Natural killer cell (primary cell): ENCODE measurements around the gene ENAH. TPM values are rescaled to one million over a fixed set of nuclear protein-coding genes. Genes with fewer than 3 reads are reported as not detected.

Source experiments
- ATAC-seq, 3 donors: fragments of 150-1000 bp in 2 of 3; fragments of 200-7000 bp in 1 of 3; cut with Tn5 transposase; 1 replicate in 1 of 3; 2 replicates in 2 of 3; pipeline ENCODE4 v1.10.0; 2021; ENCODE audit warnings: mild to moderate bottlenecking in 2 of 3, moderate library complexity in 2 of 3
- DNase-seq, 2 donors: peaks; one replicate each; pipeline versions ENCODE4 v3.0.0 to v3.0.0-alpha.2; 2013 to 2021; ENCODE audit warnings: mixed read lengths in 1 of 2
- H3K27ac ChIP-seq: one replicate; pipeline ENCODE4 v1.5.1; 2013; ENCODE audit warnings: mild to moderate bottlenecking, low read length
- H3K27me3 ChIP-seq: one replicate; pipeline ENCODE4 v1.6.1; 2013; ENCODE audit warnings: low read length; ENCODE audit not compliant: control insufficient read depth, insufficient read depth
- H3K36me3 ChIP-seq: one replicate; pipeline ENCODE4 v1.6.1; 2013; ENCODE audit warnings: low read length; ENCODE audit not compliant: control insufficient read depth, insufficient read depth
- H3K4me1 ChIP-seq: one replicate; pipeline ENCODE4 v1.6.1; 2013; ENCODE audit warnings: low read length; ENCODE audit not compliant: control insufficient read depth, insufficient read depth
- H3K4me3 ChIP-seq: one replicate; pipeline ENCODE4 v1.5.1; 2013; ENCODE audit warnings: low read length
- H3K9me3 ChIP-seq: one replicate; pipeline ENCODE4 v1.6.1; 2013; ENCODE audit warnings: low read length; ENCODE audit not compliant: control insufficient read depth, insufficient read depth
- H3K27ac Mint-ChIP-seq, 2 donors: one replicate each; pipeline ENCODE4 v1.8.0; 2022; ENCODE audit warnings: mild to moderate bottlenecking in 2 of 2, mixed read lengths in 2 of 2, moderate library complexity in 1 of 2
- H3K27me3 Mint-ChIP-seq, 2 donors: one replicate each; pipeline ENCODE4 v1.8.0; 2022; ENCODE audit warnings: low read depth in 2 of 2, mixed read lengths in 2 of 2
- H3K36me3 Mint-ChIP-seq: one replicate; pipeline ENCODE4 v1.8.0; 2022; ENCODE audit warnings: mixed read lengths
- H3K4me1 Mint-ChIP-seq, 2 donors: one replicate each; pipeline ENCODE4 v1.8.0; 2022; ENCODE audit warnings: mixed read lengths in 2 of 2
- H3K4me3 Mint-ChIP-seq: one replicate; pipeline ENCODE4 v1.8.0; 2022; ENCODE audit warnings: mild to moderate bottlenecking, moderate library complexity, mixed read lengths
- H3K9me3 Mint-ChIP-seq, 2 donors: one replicate each; pipeline ENCODE4 v1.8.0; 2022; ENCODE audit warnings: mixed read lengths in 2 of 2
- CTCF ChIP-seq: fragments of 200-600 bp; IDR thresholded peaks from one replicate; pipeline ENCODE4 v1.8.0; 2022; ENCODE audit warnings: antibody characterized with exemption
- WGBS: methylation state at CpG from one replicate; pipeline ENCODE4 v1.1.7; 2013; ENCODE audit warnings: missing lambda C conversion rate; ENCODE audit not compliant: insufficient coverage; 5-methylcytosine and 5-hydroxymethylcytosine counted together
- intact Hi-C: fragments of 100-400 bp; cut with micrococcal nuclease; formaldehyde crosslinking; loops from one replicate; pipeline ENCODE4 v1.14.2; 2022
- total RNA-seq, 4 donors: library from RNA; stranded (reverse); fragments of 120-200 nt in 1 of 4; gene quantifications; one replicate each; pipeline versions ENCODE4 v1.2.3 to v1.2.4, GENCODE V29; 2013 to 2022

ENAH gene
- total RNA-seq, 3 donors from 2014 or later (not counting 1 experiment from before 2014, with no cell fraction given), result not detected

- DNase-seq (no peak), ATAC-seq (no peak)
- WGBS, result 77% methylated on average over 3 of the region's 3 CpGs
- Histone ChIP-seq H3K4me3 (no peak overlapping the region), H3K27me3 (no peaks in the 10 kb centered on the region), H3K9me3 (no peaks in the 10 kb centered on the region), H3K36me3 (no peaks in the 10 kb centered on the region), H3K4me1 (peaks cover 8% of the 10 kb centered on the region), H3K27ac (no peak overlapping the region)
- H3K36me3 Mint-ChIP-seq, result no peaks in the 10 kb centered on the region
- TF ChIP-seq CTCF, result no peak
- H3K4me1 Mint-ChIP-seq, result no peaks in the 10 kb centered on the region
- H3K27ac Mint-ChIP-seq, result no peak overlapping the region
- no peaks in the 10 kb centered on the region for H3K9me3 Mint-ChIP-seq
- intact Hi-C loops, result no loop called here
- no peaks in the 10 kb centered on the region for H3K27me3 Mint-ChIP-seq
- no peak overlapping the region for H3K4me3 Mint-ChIP-seq
Observed at GRCh38 chr1:225485226-225485625, 167.7 kb downstream of the ENAH start.

GRCh38 chr1:225484657-225485214 is 168.2 kb downstream of the ENAH start:
- intact Hi-C loops, result no loop called here
- no peaks in the 10 kb centered on the region for H3K4me1 Mint-ChIP-seq
- peaks cover 9% of the 10 kb centered on the region for H3K4me1 ChIP-seq
- no peaks in the 10 kb centered on the region for H3K27me3 Mint-ChIP-seq
- no peaks in the 10 kb centered on the region for H3K36me3 Mint-ChIP-seq
- H3K9me3 Mint-ChIP-seq, result no peaks in the 10 kb centered on the region
- H3K27ac ChIP-seq, result no peak overlapping the region
- H3K9me3 ChIP-seq, result no peaks in the 10 kb centered on the region
- ATAC-seq (no peak), DNase-seq (no peak)
- no peak overlapping the region for H3K27ac Mint-ChIP-seq
- TF ChIP-seq CTCF, result no peak
- no peak overlapping the region for H3K4me3 Mint-ChIP-seq
- no peaks in the 10 kb centered on the region for H3K27me3 ChIP-seq
- WGBS, result 66% methylated on average over 10 of the region's 10 CpGs
- H3K4me3 ChIP-seq, result no peak overlapping the region
- H3K36me3 ChIP-seq, result no peaks in the 10 kb centered on the region

- no peaks in the 10 kb centered on the region for H3K9me3 ChIP-seq
- H3K4me1 ChIP-seq, result peaks cover 9% of the 10 kb centered on the region
- Mint-ChIP-seq H3K27ac (no peak overlapping the region), H3K27me3 (no peaks in the 10 kb centered on the region), H3K4me1 (no peaks in the 10 kb centered on the region), H3K36me3 (no peaks in the 10 kb centered on the region), H3K9me3 (no peaks in the 10 kb centered on the region), H3K4me3 (no peak overlapping the region)
- intact Hi-C loops, result no loop called here
- DNase-seq (no peak), ATAC-seq (no peak)
- WGBS, result 91% methylated on average over 23 of the region's 23 CpGs
- H3K4me3 ChIP-seq, result no peak overlapping the region
- H3K27ac ChIP-seq, result no peak overlapping the region
- H3K36me3 ChIP-seq, result no peaks in the 10 kb centered on the region
- no peaks in the 10 kb centered on the region for H3K27me3 ChIP-seq
- no peak for TF ChIP-seq CTCF
Observed at GRCh38 chr1:225483818-225484656, 168.9 kb downstream of the ENAH start.
